ENCODE data around the gene REP15. TPM values are rescaled to one million over a fixed set of nuclear protein-coding genes. Genes with fewer than 3 reads are reported as not detected.

The REP15 gene
- total RNA-seq, 1 donor from 2014 or later = 0.53 TPM

DNA sequence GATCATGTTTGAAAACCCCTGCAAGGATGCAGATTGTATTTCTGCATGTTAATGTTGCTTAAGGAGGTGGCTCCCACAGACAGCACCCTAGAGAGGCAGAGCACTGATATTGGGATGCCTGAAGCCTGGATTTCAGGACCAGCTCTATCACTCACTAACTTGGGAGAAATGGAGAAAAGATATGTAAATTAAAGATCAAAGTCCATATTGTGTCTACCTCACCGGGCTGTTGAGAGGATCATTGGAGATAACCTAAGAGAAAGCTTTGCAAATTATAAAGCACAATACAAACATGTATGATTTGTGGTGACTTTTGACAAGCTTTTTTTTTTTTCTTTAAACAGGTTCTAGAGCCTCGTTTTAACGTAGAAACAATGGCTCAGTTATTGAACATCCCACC is 7.6 kb upstream of the REP15 start:
- Histone ChIP-seq H3K27me3 (ENCODE audit: control insufficient read depth, insufficient read depth, low read length) (no peaks in the 10 kb centered on the region), H3K4me3 (ENCODE audit: low read depth, low read length) (no peak overlapping the region), H3K36me3 (ENCODE audit: control insufficient read depth, insufficient read depth, low read length) (peaks cover 24% of the 10 kb centered on the region)
- TF ChIP-seq, protein P1, sequence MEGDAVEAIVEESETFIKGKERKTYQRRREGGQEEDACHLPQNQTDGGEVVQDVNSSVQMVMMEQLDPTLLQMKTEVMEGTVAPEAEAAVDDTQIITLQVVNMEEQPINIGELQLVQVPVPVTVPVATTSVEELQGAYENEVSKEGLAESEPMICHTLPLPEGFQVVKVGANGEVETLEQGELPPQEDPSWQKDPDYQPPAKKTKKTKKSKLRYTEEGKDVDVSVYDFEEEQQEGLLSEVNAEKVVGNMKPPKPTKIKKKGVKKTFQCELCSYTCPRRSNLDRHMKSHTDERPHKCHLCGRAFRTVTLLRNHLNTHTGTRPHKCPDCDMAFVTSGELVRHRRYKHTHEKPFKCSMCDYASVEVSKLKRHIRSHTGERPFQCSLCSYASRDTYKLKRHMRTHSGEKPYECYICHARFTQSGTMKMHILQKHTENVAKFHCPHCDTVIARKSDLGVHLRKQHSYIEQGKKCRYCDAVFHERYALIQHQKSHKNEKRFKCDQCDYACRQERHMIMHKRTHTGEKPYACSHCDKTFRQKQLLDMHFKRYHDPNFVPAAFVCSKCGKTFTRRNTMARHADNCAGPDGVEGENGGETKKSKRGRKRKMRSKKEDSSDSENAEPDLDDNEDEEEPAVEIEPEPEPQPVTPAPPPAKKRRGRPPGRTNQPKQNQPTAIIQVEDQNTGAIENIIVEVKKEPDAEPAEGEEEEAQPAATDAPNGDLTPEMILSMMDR (IDR thresholded peaks at IDR 0.05; ENCODE audit: insufficient read depth, low read length, severe bottlenecking) = no peak
- FAIRE-seq (no peak), DNase-seq (ENCODE audit: low read depth) (no peak)

DNA sequence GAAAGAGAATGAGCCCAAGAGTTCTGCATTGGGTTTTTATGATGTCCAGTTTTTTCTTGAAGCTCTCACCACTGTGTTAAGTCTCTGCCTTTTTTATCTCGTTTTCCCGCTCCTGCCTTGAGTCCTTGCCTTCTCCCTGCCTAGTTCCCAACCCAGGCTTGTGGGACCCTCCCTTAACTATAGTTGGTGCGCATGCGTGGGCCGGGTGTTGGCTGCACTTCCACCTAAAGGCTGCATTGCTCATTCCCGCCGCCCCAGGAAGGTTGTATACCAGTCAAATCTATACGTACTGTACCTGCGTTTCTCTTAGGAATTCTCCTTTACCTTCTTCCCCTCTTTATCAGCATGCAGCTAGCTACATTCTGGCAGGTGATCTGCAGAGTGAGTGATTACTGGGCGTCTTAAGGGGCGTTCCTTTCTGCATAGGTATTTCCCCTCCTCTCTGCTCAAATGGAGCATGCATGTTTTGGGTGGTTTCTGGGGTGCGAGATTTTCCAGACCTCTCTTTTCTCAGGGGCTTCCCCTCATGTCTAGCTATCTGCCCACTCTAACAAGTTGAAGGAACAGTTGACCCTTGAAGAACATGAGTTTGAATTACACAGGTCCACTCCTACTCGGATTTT is 6.6 kb upstream of the REP15 start:
- no peak overlapping the region for H3K4me3 ChIP-seq (ENCODE audit: low read depth, low read length)
- TF ChIP-seq, protein P1 (IDR thresholded peaks at IDR 0.05; ENCODE audit: insufficient read depth, low read length, severe bottlenecking) = no peak
- peaks cover 23% of the 10 kb centered on the region for H3K36me3 ChIP-seq (ENCODE audit: control insufficient read depth, insufficient read depth, low read length)
- no peaks in the 10 kb centered on the region for H3K27me3 ChIP-seq (ENCODE audit: control insufficient read depth, insufficient read depth, low read length)
- FAIRE-seq (no peak), DNase-seq (ENCODE audit: low read depth) (no peak)

DNA sequence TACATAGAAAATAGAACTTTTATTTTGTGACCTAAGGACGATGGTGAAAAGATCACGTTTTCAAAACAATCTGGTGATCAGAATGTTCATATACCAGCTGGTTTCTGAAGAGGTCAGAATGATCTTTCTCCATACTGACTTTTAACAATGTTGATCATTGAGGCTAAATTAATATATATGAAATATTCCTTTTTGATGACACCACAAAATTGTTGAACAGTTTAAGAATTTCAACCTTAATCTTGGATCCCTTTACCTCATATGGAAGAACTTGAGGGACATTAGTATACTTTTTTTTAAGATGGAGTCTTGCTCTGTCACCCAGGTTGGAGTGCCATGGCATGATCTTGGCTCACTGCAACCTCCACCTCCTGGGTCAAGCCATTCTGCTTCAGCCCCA is 2.8 kb upstream of the REP15 start:
- Histone ChIP-seq H3K4me3 (ENCODE audit: low read depth, low read length) (no peak overlapping the region), H3K27me3 (ENCODE audit: control insufficient read depth, insufficient read depth, low read length) (no peaks in the 10 kb centered on the region), H3K36me3 (ENCODE audit: control insufficient read depth, insufficient read depth, low read length) (peaks cover 15% of the 10 kb centered on the region)
- DNase-seq (ENCODE audit: low read depth) = no peak
- TF ChIP-seq, protein P1 (IDR thresholded peaks at IDR 0.05; ENCODE audit: insufficient read depth, low read length, severe bottlenecking) = no peak
- no peak for FAIRE-seq

DNA sequence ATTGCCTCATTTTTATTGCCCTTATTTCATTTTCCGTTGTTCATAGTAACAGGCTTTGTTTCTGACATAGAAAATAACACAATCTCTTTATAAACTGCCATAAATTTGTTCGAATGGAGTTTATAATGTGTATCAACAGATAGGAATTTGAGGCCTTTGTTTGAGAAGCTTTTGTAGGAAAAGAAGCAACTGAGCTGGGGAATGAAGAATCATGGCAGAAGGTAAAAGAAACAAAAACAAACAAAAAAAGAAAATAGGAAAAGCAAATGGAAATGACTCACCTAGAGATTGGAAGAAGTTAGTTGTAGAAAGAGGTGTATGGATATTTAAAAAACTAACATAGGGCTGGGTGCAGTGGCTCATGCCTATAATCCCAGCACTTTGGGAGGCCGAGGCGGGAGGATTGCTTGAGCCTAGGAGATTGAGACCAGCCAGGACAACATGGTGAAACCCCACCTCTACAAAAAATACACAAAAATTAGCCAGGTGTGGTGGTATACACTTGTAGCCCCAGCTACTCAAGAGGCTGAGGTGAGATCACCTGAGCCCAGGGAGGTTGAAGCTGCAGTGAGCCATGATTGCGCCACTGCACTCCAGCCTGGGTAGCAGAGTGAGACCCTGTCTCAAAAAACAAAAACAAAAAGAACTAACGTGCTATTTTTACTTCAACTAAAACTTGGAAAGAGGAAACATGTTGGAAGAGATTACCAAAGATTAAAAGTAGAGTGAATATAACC is 523 bp upstream of the REP15 start:
- no peak overlapping the region for H3K4me3 ChIP-seq (ENCODE audit: low read depth, low read length)
- FAIRE-seq (no peak), DNase-seq (ENCODE audit: low read depth) (no peak)
- TF ChIP-seq, protein P1 (IDR thresholded peaks at IDR 0.05; ENCODE audit: insufficient read depth, low read length, severe bottlenecking) = no peak
- H3K36me3 ChIP-seq (ENCODE audit: control insufficient read depth, insufficient read depth, low read length) = peaks cover 9% of the 10 kb centered on the region
- no peaks in the 10 kb centered on the region for H3K27me3 ChIP-seq (ENCODE audit: control insufficient read depth, insufficient read depth, low read length)

DNA sequence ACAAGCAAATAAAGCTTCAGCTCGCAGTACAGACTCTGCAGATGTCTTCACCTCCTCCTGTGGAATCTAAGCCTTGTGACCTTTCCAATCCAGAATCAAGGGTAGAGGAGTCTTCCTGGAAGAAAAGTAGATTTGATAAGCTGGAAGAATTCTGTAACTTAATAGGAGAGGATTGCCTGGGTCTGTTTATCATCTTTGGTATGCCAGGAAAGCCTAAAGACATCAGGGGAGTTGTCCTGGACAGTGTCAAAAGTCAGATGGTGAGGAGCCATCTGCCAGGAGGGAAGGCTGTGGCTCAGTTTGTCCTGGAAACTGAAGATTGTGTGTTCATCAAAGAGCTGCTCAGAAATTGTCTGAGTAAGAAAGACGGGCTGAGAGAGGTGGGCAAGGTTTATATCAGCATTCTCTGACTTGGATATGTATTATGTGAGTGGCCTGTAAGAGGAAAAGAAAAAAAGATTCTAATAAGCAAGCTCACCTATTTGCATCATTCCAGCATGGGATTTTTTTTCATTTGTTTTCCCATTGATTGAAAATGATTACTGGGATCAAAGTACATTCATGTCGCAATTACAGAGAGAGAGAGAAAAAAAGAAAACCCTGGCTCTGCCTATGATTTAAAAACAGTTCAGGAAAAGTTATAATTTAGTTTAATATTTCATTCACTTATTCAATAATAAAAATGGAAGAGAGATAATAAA is 767 bp downstream of the REP15 start:
- DNase-seq (ENCODE audit: low read depth) (no peak), FAIRE-seq (no peak)
- Histone ChIP-seq H3K27me3 (ENCODE audit: control insufficient read depth, insufficient read depth, low read length) (no peaks in the 10 kb centered on the region), H3K36me3 (ENCODE audit: control insufficient read depth, insufficient read depth, low read length) (peaks cover 6% of the 10 kb centered on the region), H3K4me3 (ENCODE audit: low read depth, low read length) (no peak overlapping the region)
- TF ChIP-seq, protein P1 (IDR thresholded peaks at IDR 0.05; ENCODE audit: insufficient read depth, low read length, severe bottlenecking) = no peak
